Measurements from ENCODE around the gene CSNK1A1. TPM values are rescaled to one million over a fixed set of nuclear protein-coding genes. Genes with fewer than 3 reads are reported as not detected.
"Not testable (repeated sequence)": the region's sequence is repeated elsewhere in the genome, so short reads cannot be mapped to it uniquely, and the experiment has no call there.

CSNK1A1 gene
- total RNA-seq, 3 donors from 2014 or later, result 151 to 350 (median 287) TPM

DNA sequence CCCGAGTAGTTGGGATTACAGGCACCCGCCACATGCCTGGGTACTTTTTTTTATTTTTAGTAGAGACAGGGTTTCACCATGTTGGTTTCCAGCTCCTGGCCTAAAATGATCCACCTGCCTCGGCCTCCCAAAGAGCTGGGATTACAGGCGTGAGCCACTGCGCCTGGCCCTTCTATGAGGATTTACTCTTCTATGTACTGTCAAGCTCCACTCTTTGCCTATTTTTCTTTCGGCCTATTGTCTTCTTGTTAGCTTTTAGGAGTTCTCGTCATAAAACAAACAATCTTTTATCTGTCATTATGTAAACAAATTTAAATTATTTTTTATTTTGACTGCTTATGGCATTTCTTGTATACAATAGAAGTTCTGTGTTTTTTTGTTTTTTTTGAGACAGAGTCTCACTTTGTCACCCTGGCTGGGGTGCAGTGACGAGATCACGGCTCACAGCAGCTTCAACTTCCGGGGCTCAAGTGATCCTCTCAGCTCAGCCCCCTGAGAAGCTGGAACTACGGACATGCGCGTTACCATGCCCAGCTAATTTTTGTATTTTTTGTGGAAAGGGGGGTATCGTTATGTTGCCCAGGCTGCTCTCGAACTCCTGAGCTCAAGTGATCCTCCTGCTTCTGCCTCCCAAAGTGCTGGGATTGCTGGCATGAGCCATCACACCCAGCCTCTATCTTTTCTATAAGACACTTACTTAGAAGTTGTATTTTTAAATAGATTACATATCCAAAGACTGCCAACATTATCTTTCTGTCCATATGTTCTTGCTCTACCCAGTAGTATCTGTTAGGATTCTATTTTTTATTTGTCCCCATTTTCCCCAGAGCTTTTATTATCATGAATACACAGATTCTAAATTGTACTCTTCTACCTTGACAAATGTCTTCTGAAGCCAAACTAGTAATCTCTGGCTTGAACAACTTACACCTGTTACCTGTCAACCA is 29.2 kb downstream of the CSNK1A1 start:
- intact Hi-C loops (cut with DNase I; ENCODE audit: low total_unique reads), result no loop called here
- no peak for TF ChIP-seq CTCF (IDR thresholded peaks at IDR 0.05)
- TF ChIP-seq POLR2AphosphoS5 (IDR thresholded peaks at IDR 0.05), result no peak
- TF ChIP-seq POLR2A (IDR thresholded peaks at IDR 0.05), result no peak
- peak overlapping the region; percentile 21 to 52 for H3K27ac ChIP-seq

DNA sequence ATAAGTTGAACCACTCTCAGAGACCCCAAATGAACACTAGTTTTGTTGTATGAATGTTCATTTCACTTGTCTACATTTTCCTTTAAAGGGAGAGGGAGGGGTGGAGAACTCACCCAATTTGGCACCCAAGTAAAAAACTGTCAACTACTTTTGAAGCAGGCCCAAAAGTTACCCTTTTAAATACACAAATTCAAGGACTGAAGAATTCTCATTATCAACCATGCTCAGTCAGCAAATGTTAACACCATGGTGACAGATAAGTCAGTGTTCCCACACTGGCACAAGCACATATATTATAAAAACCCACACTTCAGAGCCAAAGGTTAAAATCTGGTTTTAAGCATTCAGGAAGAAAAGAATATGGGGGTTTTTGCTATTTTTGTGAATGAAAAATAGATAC is 31.6 kb downstream of the CSNK1A1 start:
- no peak for DNase-seq (ENCODE audit: low spot score in 2 of 2)
- no peak for TF ChIP-seq CTCF (IDR thresholded peaks at IDR 0.05)
- intact Hi-C loops (cut with DNase I; ENCODE audit: low total_unique reads), result no loop called here
- Histone ChIP-seq H3K27ac (peak overlapping the region in 1 of 2 donors; percentile 64), H3K9me3 (no peaks in the 10 kb centered on the region), H3K36me3 (no peaks in the 10 kb centered on the region), H3K27me3 (no peaks in the 10 kb centered on the region), H3K4me1 (peaks cover 0 to 25% of the 10 kb centered on the region in 2 donors), H3K4me3 (no peak overlapping the region)

More for the DNA sequence above, 29.2 kb downstream of the CSNK1A1 start:
- Histone ChIP-seq H3K4me1 (peaks cover 0 to 21% of the 10 kb centered on the region in 2 donors), H3K4me3 (no peak overlapping the region), H3K36me3 (no peaks in the 10 kb centered on the region), H3K27me3 (no peaks in the 10 kb centered on the region), H3K9me3 (no peaks in the 10 kb centered on the region)
- DNase-seq (ENCODE audit: low spot score in 2 of 2), result no peak

DNA sequence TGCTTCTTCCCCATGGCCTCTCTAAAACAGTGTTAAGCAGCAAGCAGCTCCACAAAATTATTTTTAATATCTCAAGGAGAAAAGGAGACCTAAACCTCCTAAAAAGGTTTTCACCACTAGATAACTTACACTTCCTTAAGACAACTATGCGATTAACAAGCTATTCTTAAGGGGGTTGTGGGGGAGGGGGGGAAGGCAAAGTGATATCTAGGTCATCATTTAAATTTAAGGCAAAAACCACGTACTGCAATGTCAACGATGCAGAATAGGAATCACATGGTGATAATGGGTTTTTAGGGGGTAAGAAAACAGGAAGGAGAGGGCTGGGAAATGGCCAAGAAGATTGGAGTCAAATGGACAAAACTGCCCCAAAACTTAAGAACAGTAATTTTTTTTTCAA is 32.6 kb downstream of the CSNK1A1 start:
- no peak for TF ChIP-seq POLR2AphosphoS5 (IDR thresholded peaks at IDR 0.05)
- TF ChIP-seq CTCF (IDR thresholded peaks at IDR 0.05), result no peak
- no peak for TF ChIP-seq POLR2A (IDR thresholded peaks at IDR 0.05)
- no peaks in the 10 kb centered on the region for H3K9me3 ChIP-seq
- H3K27ac ChIP-seq, result peak overlapping the region in 1 of 2 donors; percentile 60
- DNase-seq (ENCODE audit: low spot score in 2 of 2), result no peak
- no peak overlapping the region for H3K4me3 ChIP-seq
- intact Hi-C loops (cut with DNase I; ENCODE audit: low total_unique reads), result no loop called here
- H3K4me1 ChIP-seq, result peaks cover 0 to 25% of the 10 kb centered on the region in 2 donors
- no peaks in the 10 kb centered on the region for H3K27me3 ChIP-seq
- no peaks in the 10 kb centered on the region for H3K36me3 ChIP-seq

- peaks cover 0 to 25% of the 10 kb centered on the region in 2 donors for H3K4me1 ChIP-seq
- H3K9me3 ChIP-seq, result no peaks in the 10 kb centered on the region
- no peaks in the 10 kb centered on the region for H3K36me3 ChIP-seq
- no peak for DNase-seq (ENCODE audit: low spot score in 2 of 2)
- H3K4me3 ChIP-seq, result no peak overlapping the region
- TF ChIP-seq POLR2A (IDR thresholded peaks at IDR 0.05), result no peak
- no peak for TF ChIP-seq CTCF (IDR thresholded peaks at IDR 0.05)
- no peak for TF ChIP-seq POLR2AphosphoS5 (IDR thresholded peaks at IDR 0.05)
- H3K27me3 ChIP-seq, result no peaks in the 10 kb centered on the region
- H3K27ac ChIP-seq, result peak overlapping the region; percentile 34 to 60
- intact Hi-C loops (cut with DNase I; ENCODE audit: low total_unique reads), result no loop called here
These were observed 33.6 kb downstream of the CSNK1A1 start for GRCh38 chr5:149517461-149518122.

DNA sequence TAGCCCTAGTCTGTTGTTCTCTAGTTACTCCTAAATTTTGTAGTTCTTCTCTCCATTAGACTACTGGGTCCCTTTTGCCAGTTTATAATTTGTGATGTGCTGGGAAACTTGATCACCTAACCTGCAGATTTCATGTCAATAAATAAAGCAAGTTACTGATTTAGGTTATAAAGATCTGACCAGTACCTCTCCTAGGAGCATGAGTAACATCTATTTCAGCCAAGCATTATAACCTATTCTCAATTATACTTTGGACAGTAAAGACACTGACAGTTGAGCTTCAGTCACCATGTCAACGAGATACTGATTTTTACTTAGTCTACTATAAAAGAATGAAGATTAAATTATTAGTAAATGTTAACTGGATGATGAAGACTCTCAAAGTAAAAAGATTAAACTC is 36.7 kb downstream of the CSNK1A1 start:
- TF ChIP-seq POLR2AphosphoS5 (IDR thresholded peaks at IDR 0.05) (no peak), CTCF (IDR thresholded peaks at IDR 0.05) (no peak), POLR2A (IDR thresholded peaks at IDR 0.05) (no peak)
- Histone ChIP-seq H3K36me3 (peaks cover 6% of the 10 kb centered on the region), H3K4me3 (no peak overlapping the region), H3K4me1 (peaks cover 0 to 22% of the 10 kb centered on the region in 2 donors), H3K27ac (peak overlapping the region in 1 of 2 donors; percentile 30), H3K9me3 (no peaks in the 10 kb centered on the region), H3K27me3 (no peaks in the 10 kb centered on the region)
- intact Hi-C loops (cut with DNase I; ENCODE audit: low total_unique reads), result no loop called here
- DNase-seq (ENCODE audit: low spot score in 2 of 2), result no peak

DNA sequence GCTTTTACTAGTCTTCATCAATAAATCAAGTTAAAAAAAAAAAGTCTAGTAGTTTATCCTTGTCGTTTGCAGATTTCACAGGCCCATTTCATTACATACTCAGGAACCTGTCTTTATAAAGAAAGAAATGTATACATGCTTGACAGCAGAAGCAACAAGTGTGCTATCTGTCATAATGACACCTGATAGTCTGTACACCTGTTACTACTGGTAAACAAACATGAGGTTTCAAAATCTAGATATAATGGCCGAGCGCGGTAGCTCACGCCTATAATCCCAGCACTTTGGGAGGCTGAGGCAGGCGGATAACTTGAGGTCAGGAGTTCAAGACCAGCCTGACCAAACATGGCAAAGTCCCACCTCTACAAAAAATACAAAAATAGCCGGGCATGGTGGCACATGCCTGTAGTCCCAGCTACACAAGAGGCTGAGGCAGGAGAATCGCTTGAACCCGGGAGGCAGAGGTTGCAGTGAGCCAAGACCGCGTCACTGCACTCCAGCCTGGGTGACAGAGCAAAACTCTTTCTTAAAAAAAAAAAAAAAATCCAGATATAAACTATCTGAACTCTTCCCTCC is 37.8 kb downstream of the CSNK1A1 start:
- Histone ChIP-seq H3K4me1 (peaks cover 0 to 16% of the 10 kb centered on the region in 2 donors), H3K36me3 (peaks cover 16% of the 10 kb centered on the region)
- H3K9me3 ChIP-seq; DNase-seq (ENCODE audit: low spot score in 2 of 2); H3K4me3 ChIP-seq; intact Hi-C loops (cut with DNase I; ENCODE audit: low total_unique reads); H3K27ac ChIP-seq; H3K27me3 ChIP-seq: not testable (repeated sequence)
